HG02885 (cell line): Measurements from ENCODE around the gene ADAMTS14.

Experiments used
- ATAC-seq: cut with Tn5 transposase; IDR thresholded peaks from one replicate; pipeline ENCODE4 v1.9.1; 2021; ENCODE audit warnings: mild to moderate bottlenecking; ENCODE audit not compliant: unreplicated experiment, poor library complexity

The ADAMTS14 gene

GRCh38 chr10:70780370-70780760, 108.1 kb downstream of the ADAMTS14 start:
- ATAC-seq = no peak

GRCh38 chr10:70780772-70781171, 108.5 kb downstream of the ADAMTS14 start:
- no peak for ATAC-seq

GRCh38 chr10:70781461-70782051, 109.2 kb downstream of the ADAMTS14 start:
- ATAC-seq = no peak

DNA sequence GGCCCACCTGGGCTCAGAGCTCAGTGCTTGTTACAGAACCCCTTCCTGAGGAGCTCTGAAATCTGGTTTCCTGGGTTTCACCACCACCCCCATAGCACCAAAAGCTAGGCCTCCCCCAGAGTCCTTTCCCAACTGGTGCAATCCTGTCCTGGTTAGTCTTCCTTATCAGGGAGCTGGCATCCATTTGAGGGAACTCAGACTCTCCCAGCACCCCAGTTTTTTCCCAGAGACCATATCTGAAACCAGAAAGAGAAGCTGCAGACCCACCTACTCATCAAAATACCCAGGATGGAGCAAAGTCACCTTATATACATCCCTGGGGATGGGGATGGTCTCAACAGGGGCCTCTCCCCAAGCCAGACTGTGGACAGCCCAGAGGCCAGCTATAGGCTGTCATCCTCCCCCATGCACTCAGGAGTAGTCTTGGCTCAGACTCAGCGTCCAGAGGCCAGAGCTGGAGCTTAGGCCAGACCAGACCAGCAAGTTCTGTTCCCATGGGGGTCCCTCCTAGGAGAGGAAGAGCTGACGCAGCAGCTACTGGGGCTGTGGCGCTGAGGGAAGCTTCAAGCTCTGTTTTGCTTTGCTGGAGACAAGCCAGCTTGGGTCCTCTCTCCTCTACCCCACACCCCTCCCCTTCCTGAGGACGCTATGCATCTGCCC, 109.9 kb downstream of the ADAMTS14 start:
- ATAC-seq = no peak

- no peak for ATAC-seq
Measured at GRCh38 chr10:70782746-70783680, 110.7 kb downstream of the ADAMTS14 start.

DNA sequence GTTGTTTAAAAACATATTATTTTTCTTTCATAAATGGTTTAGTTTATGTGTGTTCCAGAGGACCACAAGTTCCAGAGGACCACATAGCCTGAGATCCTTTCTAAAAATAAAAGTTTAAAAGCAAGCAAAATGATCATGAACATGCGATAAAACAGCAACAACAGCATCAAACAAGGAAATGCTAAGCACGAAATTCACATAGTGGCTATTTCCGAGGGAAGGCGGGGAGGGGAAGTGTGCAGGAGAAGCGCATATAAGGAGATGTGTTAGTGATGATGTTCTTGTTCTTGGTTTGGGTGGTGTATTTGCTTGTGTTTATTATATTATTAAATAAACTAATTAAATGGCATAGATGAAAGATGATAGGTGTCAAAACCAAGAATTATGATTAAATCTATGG, 111.7 kb downstream of the ADAMTS14 start:
- no peak for ATAC-seq

- ATAC-seq = no peak
Measured at GRCh38 chr10:70784471-70784870, 112.2 kb downstream of the ADAMTS14 start.

GRCh38 chr10:70785190-70785589, 112.9 kb downstream of the ADAMTS14 start, which contains the start of gene TBATA:
Gene TBATA (minus strand): TSS chr10:70785377. CDS start chr10:70783379, 1,998 bp downstream.
- no peak for ATAC-seq

- no peak for ATAC-seq
Measured at GRCh38 chr10:70786799-70787415, 114.6 kb downstream of the ADAMTS14 start.

GRCh38 chr10:70791386-70792039, 119.2 kb downstream of the ADAMTS14 start:
- no peak for ATAC-seq

- ATAC-seq = no peak
Measured at GRCh38 chr10:70795613-70796012, 123.3 kb downstream of the ADAMTS14 start.

GRCh38 chr10:70797840-70798239, 125.5 kb downstream of the ADAMTS14 start:
- no peak for ATAC-seq

- no peak for ATAC-seq
Measured at GRCh38 chr10:70799124-70799523, 126.8 kb downstream of the ADAMTS14 start.

GRCh38 chr10:70801854-70802253, 129.5 kb downstream of the ADAMTS14 start:
- ATAC-seq = no peak

- ATAC-seq = no peak
Measured at GRCh38 chr10:70803775-70804420, 131.6 kb downstream of the ADAMTS14 start.

DNA sequence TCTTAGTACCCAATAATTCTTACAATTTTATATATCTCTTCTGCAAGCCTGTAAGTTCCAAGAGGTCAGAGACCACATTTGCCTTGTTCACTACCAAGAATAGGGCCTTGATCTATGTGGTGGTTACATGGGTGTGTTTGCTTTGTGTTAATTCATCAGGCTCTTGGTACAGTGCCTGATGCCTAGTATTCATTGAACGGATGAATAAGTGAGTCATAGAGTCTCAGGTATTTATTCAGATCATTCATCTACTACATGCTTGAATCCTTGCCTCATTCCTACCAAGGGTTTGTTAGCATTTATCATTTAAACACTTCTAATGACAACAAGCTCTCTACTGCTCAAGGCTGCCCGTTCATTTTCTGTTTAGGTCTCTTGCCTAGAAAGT, 132.1 kb downstream of the ADAMTS14 start:
- ATAC-seq = no peak

DNA sequence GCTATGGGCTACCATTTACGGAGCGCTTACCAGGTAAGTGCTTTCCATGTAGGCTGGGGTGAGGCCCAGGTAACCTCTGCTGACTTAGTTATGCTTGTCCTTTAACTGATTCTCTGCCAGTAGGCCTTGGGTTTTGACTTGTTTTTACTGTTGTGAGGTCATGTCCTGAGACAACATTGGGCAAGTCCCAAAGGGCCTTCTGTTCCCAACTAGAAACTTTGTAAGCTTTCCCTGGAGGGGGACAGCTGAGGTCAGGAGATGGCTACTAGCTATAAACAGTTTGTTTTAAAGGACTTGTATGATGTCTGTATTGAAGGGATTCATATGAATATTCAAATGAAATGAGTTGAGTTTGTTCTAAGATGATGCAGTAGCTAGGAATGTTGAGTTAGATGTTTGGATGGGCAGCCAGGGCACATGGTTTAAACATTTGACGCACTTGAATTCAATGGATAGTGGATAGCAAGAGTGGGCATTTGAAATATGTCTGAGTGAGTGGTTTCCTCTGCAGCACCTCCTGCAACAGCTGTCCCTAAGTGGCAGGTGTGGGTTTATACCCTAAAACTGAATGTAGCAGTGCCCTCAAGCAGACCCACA, 133.4 kb downstream of the ADAMTS14 start:
- no peak for ATAC-seq

DNA sequence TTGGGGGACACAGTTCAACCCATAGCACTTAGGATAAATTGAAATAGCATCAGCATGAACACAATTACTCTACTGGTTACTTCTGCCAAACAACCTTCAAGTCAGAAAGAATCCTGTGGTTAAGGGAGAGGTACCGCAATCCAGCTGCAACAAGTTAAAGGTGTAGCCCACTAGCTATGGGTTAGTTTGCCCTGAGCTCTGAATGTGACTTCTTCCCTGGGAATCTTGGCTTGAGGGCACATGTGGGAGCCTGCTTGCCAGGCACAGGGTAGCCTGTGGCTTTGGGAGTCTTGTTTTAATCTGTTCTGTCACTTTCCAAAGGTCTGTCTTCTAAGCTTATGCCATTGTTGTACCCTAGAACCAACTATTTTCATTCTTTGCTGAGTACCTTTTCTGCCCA, 134.5 kb downstream of the ADAMTS14 start:
- no peak for ATAC-seq

DNA sequence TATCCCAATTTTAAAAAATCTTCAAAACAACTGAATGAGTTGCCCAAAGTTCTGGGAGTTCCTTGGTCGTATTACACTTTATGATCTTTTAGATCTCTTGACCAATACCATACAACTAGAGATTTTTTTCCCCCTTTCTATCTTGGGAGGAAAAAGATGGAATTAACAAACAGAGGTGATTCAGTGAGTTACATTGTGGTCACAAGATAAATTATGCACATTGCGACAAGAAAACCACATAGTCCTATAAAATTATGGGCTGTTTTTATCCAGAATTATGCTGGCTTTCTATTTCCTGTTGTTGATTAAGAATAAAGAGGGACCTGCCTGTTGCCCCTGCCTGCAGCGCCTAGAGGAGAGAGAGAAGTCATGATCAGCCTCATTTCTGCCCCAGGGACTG, 135.2 kb downstream of the ADAMTS14 start:
- no peak for ATAC-seq
